22Rv1 (cell line): ENCODE results near the gene SLC47A1.

Experiments used
- H3K27ac ChIP-seq: fragments of 450-650 bp; 2 replicates; pipeline ENCODE4 v1.5.1; 2017
- CTCF ChIP-seq: fragments of 450-650 bp; IDR thresholded peaks from 2 replicates; pipeline ENCODE4 v1.5.1; 2017; ENCODE audit warnings: mild to moderate bottlenecking
- ZFX ChIP-seq: fragments of 450-650 bp; IDR thresholded peaks from 2 replicates; pipeline ENCODE4 v1.6.1; 2017; ENCODE audit warnings: antibody characterized with exemption, borderline replicate concordance

The SLC47A1 gene

DNA sequence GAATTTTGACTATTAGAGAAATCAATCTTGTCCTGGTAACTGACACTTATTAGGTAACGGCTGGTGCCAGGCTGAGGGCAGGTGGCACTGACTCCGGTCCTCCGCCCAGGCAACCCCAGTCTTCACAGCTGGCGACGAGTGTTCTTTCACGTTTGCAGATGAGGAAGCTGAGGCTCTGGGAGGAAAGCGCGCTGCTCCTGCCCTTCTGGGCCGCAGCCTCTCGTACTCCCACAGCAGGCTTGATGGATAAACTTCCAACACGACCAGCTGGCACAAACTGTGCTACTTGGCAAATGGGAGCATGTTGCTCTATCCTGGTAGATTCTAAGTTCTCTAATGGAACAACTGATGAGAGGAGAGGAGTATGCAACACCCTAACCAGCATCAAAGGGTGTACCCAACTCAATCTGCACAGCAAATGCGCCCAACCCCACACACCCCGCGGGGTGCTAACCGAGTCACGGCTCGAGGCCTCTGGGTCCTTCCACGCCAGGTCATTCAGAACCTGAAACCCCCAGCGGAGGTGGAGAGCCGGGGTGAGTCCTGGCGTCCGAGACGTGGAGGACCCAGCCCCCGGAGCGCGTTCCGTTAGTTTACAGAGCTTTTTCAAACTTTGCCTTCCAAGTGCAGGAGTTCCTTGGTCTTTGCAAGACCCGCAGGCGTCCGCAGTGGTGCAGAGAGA lies 477 bp upstream of the SLC47A1 start:
- H3K27ac ChIP-seq = no peak overlapping the region
- TF ChIP-seq CTCF (no peak), ZFX (no peak)

GRCh38 chr17:19534562-19535149 lies 1.0 kb downstream of the SLC47A1 start:
- H3K27ac ChIP-seq = 0 out of 2 replicates have a peak overlapping the region, but pooled peaks have one; percentile 15
- no peak for TF ChIP-seq CTCF
- no peak for TF ChIP-seq ZFX

GRCh38 chr17:19537111-19537510 lies 3.5 kb downstream of the SLC47A1 start:
- TF ChIP-seq CTCF (no peak), ZFX (no peak)
- H3K27ac ChIP-seq = no peak overlapping the region

DNA sequence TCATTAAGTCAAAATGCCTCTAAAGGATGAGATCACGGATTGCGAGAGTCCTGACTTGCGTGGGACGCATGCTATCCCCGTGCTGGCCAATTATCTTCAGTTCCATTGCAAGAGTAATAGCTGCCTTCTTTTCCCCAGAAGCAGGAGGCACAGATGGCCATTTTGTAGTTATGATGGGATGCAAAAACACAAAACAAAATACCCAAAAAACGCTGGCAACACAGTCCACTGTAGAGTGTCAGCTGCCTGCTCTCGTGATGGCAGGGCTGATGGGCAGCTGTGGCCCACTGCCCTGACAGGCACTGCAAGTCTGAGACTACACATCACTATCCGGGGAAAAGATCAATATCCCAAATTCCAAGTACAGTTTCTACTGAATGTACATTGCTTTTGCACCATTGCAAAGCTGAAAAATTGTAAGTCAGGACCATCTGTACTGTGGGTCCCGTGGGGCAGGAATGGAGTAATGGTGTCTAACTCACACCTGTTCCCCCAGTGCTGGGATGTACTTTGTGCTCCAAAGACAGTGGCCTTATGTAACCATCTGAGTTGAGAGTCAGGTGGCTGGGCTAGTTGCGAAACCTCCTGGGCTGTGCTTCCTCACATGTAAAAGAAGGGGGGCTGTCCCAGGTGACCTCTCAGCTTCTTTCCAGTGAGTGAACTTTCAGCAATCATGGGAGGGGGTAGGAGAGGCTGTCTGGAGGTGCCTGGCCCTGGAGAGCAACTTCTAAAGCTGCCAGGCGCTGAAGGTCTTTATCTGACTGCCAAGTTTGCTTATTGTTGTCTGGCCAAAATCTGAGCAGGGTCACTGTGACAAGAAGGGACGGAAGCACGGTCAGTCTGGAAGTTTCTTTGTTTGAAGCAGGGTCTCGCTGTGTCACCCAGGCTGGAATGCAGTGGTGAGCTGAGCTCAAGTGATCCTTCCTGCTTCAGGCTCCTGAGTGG lies 4.7 kb downstream of the SLC47A1 start:
- H3K27ac ChIP-seq = no peak overlapping the region
- TF ChIP-seq ZFX (no peak), CTCF (no peak)

DNA sequence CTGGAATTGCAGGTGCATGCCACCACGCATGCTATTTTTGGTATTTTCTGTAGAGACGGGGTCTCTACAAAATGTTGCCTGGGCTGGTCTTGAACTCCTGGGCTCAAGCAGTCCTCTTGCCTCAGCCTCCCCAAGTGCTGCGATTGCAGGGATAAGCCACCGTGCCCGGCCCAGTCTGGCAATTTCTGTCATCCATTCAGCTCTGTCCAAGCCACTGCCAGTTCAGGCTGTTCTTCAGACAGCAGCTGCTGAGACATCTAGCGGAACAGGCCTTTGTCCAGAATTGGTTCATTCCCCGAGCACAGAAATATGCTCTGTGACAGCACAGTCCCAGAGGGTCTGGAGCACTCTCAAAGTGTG lies 5.4 kb downstream of the SLC47A1 start:
- H3K27ac ChIP-seq = no peak overlapping the region
- TF ChIP-seq ZFX (no peak), CTCF (no peak)

GRCh38 chr17:19539841-19540311 lies 6.2 kb downstream of the SLC47A1 start:
- TF ChIP-seq CTCF = no peak
- no peak for TF ChIP-seq ZFX
- H3K27ac ChIP-seq = no peak overlapping the region
